Upper lobe of left lung (tissue), 6 donors: ENCODE data around the gene SPG7. TPM values are rescaled to one million over a fixed set of nuclear protein-coding genes. Genes with fewer than 3 reads are reported as not detected.

Experiments
- ATAC-seq, 2 donors: fragments of 200-7000 bp; cut with Tn5 transposase; one replicate each; pipeline ENCODE4 v1.9.1; 2022; ENCODE audit warnings: mild to moderate bottlenecking in 2 of 2, moderate library complexity in 2 of 2; ENCODE audit not compliant: low FRiP score in 2 of 2
- DNase-seq, 2 donors: peaks; one replicate each; pipeline ENCODE4 v3.0.0-alpha.2; 2019 to 2020
- H3K27ac ChIP-seq, 4 donors: fragments of 200-600 bp; sonication (generic); one replicate each; pipeline ENCODE4 v1.5.1; 2016 to 2019
- H3K27me3 ChIP-seq, 4 donors: fragments of 200-600 bp; sonication (generic); one replicate each; pipeline ENCODE4 v1.5.1; 2017 to 2019
- H3K36me3 ChIP-seq, 4 donors: fragments of 200-600 bp; sonication (generic); one replicate each; pipeline ENCODE4 v1.5.1; 2016 to 2019
- H3K4me1 ChIP-seq, 4 donors: fragments of 200-600 bp; sonication (generic); one replicate each; pipeline ENCODE4 v1.5.1; 2018 to 2019
- H3K4me3 ChIP-seq, 4 donors: fragments of 200-600 bp; sonication (generic); one replicate each; pipeline ENCODE4 v1.5.1; 2017 to 2019; ENCODE audit warnings: mild to moderate bottlenecking in 2 of 4, moderate library complexity in 1 of 4
- H3K9me3 ChIP-seq, 4 donors: fragments of 200-600 bp; sonication (generic); one replicate each; pipeline ENCODE4 v1.5.1; 2018 to 2019
- EP300 ChIP-seq, 4 donors: sonication (generic); formaldehyde crosslinking; IDR thresholded peaks; one replicate each; pipeline ENCODE4 v1.5.1; 2017; ENCODE audit warnings: antibody characterized with exemption in 4 of 4, control low read depth in 2 of 4
- POLR2A ChIP-seq, 4 donors: fragments of 450-650 bp; IDR thresholded peaks; one replicate each; pipeline ENCODE4 v1.5.1; 2016 to 2017; ENCODE audit warnings: antibody characterized with exemption in 4 of 4, mild to moderate bottlenecking in 2 of 4
- POLR2AphosphoS5 ChIP-seq, 2 donors: sonication (generic); formaldehyde crosslinking; IDR thresholded peaks; one replicate each; pipeline ENCODE4 v1.5.1; 2017; ENCODE audit warnings: antibody characterized with exemption in 2 of 2
- WGBS, 2 donors: methylation state at CpG; one replicate each; pipeline ENCODE4 v1.1.5; 2017 to 2018; 5-methylcytosine and 5-hydroxymethylcytosine counted together
- total RNA-seq, 6 donors: library from RNA; depleted of rRNA in 4 of 6; stranded (reverse); fragments of >200 nt in 4 of 6; gene quantifications; one replicate each; pipeline versions ENCODE4 v1.1.0 to v1.2.1, GENCODE V29; 2016 to 2021
- TF ChIP-seq, protein P1 (sequence below), 6 experiments: fragments of 450-650 bp in 4 of 6; fragments of 200-600 bp in 2 of 6; sonication (generic) in 2 of 6; IDR thresholded peaks; one replicate each; pipeline ENCODE4 v1.5.1; 2016 to 2019; ENCODE audit warnings: antibody characterized with exemption in 6 of 6
- donor health status: DM: no; HTN: no; CAD: no; lungs with moderate emphysema.
- donor health status: DM: no; HTN: yes; CAD: no; lungs with severe emphysema.

SPG7 gene
- total RNA-seq, 6 donors from 2014 or later, result 72.6 to 419 (median 111) TPM

DNA sequence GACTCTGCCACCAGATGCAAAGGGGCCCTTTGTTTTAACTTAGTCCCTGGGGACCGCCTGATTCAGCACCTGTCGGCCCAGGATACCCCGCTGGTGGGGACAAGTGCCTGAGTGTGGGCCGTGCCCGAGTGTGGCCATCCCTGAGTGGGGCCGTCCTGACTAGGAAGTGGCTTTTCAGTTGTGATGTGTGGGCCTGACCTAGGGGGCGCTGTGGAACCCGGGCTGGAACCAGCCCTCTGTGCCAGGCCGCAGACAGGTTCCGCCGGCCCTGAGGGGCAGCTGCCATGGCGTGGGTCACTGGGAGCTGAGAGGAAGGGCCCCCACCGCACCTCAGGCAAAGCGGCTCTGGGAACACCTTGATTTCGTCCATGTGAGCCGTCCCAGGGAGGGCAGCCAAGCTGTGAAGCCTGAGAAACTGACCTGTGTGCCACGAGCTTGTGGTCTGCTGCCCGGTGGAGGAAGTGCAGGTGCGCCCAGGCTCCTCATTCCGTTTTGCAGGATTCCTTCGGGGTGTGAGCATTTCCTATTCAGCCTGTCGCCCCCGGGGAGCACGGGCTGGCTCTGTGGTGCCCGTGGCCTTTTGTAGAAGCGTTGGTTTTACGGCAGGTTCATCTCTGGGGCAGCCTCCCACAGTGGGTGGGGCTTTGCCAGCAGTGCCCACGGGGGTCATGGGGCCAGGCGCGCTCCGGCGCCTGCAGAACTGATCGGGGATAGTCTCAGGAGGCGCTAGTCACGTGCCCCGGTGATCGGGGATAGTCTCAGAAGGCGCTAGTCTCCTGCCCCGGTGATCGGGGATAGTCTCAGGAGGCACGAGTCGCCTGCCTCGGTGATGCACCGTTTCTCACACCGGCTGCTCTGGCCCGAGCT lies 57.5 kb downstream of the SPG7 start:
- Histone ChIP-seq H3K27ac (peak overlapping the region in 2 of 4 donors; percentile 42 to 43), H3K4me1 (peaks cover 33 to 52% (median 42%) of the 10 kb centered on the region in 4 donors), H3K9me3 (no peaks in the 10 kb centered on the region), H3K36me3 (peaks cover 15 to 40% (median 36%) of the 10 kb centered on the region in 4 donors), H3K27me3 (no peaks in the 10 kb centered on the region), H3K4me3 (peak overlapping the region in 3 of 4 donors; percentile 7 to 38 (median 24))
- TF ChIP-seq POLR2AphosphoS5 (IDR thresholded peaks at IDR 0.05) (no peak), POLR2A (IDR thresholded peaks at IDR 0.05) (peak in 1 of 4 donors; percentile 48)
- TF ChIP-seq, protein P1, sequence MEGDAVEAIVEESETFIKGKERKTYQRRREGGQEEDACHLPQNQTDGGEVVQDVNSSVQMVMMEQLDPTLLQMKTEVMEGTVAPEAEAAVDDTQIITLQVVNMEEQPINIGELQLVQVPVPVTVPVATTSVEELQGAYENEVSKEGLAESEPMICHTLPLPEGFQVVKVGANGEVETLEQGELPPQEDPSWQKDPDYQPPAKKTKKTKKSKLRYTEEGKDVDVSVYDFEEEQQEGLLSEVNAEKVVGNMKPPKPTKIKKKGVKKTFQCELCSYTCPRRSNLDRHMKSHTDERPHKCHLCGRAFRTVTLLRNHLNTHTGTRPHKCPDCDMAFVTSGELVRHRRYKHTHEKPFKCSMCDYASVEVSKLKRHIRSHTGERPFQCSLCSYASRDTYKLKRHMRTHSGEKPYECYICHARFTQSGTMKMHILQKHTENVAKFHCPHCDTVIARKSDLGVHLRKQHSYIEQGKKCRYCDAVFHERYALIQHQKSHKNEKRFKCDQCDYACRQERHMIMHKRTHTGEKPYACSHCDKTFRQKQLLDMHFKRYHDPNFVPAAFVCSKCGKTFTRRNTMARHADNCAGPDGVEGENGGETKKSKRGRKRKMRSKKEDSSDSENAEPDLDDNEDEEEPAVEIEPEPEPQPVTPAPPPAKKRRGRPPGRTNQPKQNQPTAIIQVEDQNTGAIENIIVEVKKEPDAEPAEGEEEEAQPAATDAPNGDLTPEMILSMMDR (IDR thresholded peaks at IDR 0.05), result peak; percentile 38 to 71 (median 55)
- ATAC-seq, result peak; percentile 44 to 75
- WGBS, 2 donors, result 11 to 15% methylated on average over 23 to 40 of the region's 46 CpGs
- peak in 1 of 2 donors; percentile 53 for DNase-seq

DNA sequence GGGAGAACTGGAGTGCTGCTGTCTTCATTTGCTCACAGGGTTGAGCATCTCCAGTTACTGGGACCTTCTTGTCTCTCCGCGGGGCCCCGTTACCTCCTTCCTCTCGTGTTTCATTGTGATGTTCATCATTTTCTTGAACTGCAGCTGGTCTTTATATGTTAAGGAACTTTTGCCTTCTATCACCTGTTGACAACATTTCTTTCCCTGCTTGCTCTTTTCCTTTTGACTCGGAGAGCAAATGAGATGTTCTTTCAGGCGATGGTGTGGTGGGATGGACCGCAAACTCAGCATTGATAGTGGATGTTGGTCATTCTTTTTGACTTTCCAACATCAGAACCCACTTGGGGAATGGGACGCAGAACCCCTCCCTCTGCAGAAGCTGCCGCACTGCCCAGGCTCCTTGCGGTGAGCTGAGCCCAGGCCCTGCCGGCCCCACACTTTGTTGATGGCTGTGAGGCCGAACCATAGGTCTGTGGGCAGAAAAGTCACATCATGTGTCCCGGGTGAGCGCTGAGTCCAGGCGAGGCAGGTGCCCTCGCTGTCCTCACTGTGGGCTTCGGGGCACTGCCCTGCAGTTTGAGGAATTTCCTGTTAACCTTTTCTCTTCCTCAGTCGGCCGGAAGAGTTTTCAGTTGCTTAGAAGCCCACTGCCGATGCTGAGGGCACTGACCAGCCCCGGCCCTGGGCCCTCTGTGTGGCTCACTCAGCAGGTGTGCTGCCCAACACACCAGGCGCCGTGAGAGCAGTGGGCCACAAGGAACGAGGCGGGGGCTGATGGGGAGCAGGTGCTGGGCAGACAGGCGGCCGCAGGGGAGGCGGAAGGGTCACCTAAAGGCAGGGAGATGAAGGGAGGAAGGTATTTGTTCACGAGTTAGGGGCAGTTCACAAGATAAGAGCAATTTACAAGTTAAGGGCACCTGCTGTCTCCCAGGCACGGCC lies 59.7 kb downstream of the SPG7 start:
- 72 to 80% methylated on average over 23 to 30 of the region's 30 CpGs for WGBS, 2 donors
- DNase-seq, result no peak
- Histone ChIP-seq H3K4me1 (peaks cover 24 to 39% (median 30%) of the 10 kb centered on the region in 4 donors), H3K36me3 (peaks cover 7 to 21% (median 20%) of the 10 kb centered on the region in 4 donors), H3K9me3 (no peaks in the 10 kb centered on the region), H3K27me3 (peaks cover 0 to 5% (median 0%) of the 10 kb centered on the region in 4 donors), H3K4me3 (no peak overlapping the region), H3K27ac (no peak overlapping the region)
- no peak for ATAC-seq
- TF ChIP-seq, protein P1 (IDR thresholded peaks at IDR 0.05), result no peak
- no peak for TF ChIP-seq EP300 (IDR thresholded peaks at IDR 0.05)
- no peak for TF ChIP-seq POLR2A (IDR thresholded peaks at IDR 0.05)
- no peak for TF ChIP-seq POLR2AphosphoS5 (IDR thresholded peaks at IDR 0.05)

DNA sequence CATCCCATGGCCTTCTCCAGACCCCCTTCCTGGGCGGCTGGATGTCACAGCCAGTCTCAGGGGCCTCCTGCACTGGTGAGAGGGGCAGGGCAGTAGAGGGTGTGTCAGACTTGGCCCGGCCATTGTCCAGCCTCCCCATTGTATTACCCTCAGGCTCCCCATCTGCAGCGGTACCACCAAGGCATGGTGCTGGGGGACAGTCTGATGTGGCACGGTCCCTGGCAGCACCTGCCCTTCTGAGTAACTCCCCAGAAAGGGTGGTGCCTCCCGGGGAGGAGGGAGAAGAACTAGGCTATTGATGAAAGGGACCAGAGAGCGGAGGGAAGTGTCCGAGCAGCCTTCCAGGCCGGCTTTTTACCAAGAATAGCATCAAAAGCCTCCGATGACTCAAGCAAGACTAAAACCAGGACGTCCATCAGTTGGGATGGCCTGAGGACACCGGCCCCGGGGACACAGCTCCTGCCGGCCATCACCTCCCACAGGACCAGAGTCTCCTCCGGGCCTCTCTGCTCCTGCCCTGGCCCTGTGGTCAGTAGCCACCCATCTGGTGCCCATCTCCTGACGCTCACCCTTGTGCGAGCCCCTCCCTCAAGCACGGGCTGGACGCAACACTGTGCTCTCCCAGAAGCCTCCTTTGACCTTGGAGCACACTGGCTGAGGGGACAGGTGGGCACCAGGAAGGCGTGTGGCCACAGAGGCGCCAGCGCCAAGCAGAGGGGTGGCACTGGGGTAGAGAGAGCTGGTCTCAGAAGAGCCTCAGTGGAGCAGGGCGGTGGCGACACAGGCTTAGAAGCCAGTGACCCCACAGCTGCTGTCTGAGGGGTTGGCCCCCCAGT lies 61.5 kb downstream of the SPG7 start:
- H3K4me3 ChIP-seq, result no peak overlapping the region
- no peak for DNase-seq

More for the DNA sequence above, 61.5 kb downstream of the SPG7 start:
- WGBS, 2 donors, result 84 to 85% methylated on average over 17 to 22 of the region's 23 CpGs
- TF ChIP-seq, protein P1 (IDR thresholded peaks at IDR 0.05), result no peak
- no peak for TF ChIP-seq POLR2AphosphoS5 (IDR thresholded peaks at IDR 0.05)
- TF ChIP-seq POLR2A (IDR thresholded peaks at IDR 0.05), result no peak
- TF ChIP-seq EP300 (IDR thresholded peaks at IDR 0.05), result no peak
- ATAC-seq, result no peak
- Histone ChIP-seq H3K36me3 (peaks cover 0 to 3% (median 3%) of the 10 kb centered on the region in 4 donors), H3K4me1 (peaks cover 22 to 31% (median 24%) of the 10 kb centered on the region in 4 donors), H3K27me3 (peaks cover 0 to 11% (median 6%) of the 10 kb centered on the region in 4 donors), H3K9me3 (no peaks in the 10 kb centered on the region), H3K27ac (no peak overlapping the region)
